GM19025 (cell line): ENCODE data around the gene IRGC.

Source experiments
- ATAC-seq: cut with Tn5 transposase; IDR thresholded peaks from one replicate; pipeline ENCODE4 v1.9.1; 2021; ENCODE audit warnings: mild to moderate bottlenecking, low read depth, moderate library complexity; ENCODE audit not compliant: unreplicated experiment

The IRGC gene

GRCh38 chr19:43720936-43721335 is 5.1 kb downstream of the IRGC start:
- ATAC-seq = no peak

DNA sequence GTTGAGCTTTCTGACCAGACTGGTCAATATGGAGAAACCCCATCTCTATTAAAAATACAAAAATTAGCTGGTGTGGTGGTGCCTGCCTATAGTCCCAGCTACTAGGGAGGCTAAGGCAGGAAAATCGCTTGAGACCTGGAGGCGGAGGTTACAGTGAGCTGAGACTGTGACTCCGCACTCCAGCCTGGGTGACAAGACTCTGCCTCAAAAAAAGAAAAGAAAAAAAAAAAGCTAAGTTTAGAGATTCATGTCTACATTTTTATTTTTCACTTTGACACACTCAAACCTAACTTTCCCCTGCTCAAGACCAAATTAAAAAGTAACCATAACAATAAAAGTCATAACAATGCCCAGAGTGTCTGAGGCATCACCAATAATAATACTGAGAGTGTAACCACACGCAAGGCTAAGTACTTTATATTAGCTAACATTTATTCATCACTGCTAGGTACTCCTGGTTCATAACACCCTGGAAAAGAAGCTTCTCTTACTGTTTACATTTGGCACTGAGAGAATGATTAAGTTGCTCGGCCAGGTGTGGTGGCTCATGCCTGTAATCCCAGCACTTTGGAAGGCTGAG is 5.7 kb downstream of the IRGC start:
- no peak for ATAC-seq

DNA sequence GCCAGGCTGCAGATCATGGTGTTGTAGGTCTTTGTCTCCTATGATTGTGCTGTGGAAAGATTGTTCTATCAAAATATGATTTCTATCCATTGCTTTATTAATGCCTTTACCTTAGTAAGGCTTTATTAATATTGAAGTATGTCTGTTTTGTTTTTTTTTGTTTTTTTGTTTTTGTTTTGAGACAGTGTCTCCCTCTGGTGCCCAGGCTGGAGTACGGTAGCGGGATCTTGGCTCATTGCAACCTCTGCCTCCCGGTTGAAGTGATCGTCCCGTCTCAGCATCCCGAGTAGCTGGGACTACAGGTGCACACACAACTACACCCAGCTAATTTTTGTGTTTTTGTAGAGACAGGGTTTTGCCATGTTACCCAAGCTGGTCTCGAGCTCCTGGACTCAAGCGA is 7.7 kb downstream of the IRGC start:
- ATAC-seq = no peak

- no peak for ATAC-seq
Measured at GRCh38 chr19:43724896-43725295, 9.0 kb downstream of the IRGC start.

DNA sequence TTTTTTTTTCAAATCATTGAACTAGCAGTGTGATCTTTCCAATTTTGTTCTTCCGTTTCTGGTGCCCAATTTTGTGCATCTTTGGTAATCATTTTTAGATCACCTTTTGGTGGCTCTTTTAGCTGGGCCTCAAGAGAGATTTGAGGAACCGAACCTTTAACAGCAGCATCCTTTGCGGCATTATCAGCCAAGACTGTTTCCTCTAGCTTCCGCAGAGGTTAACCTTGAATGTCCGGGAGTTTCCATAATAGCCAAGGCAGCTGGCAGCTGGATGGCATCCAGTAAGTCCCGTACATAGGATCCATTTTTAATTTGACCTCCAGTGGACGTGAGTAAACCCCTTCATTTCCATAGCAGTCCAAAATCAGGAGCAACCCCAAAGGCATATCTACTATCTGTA is 9.6 kb downstream of the IRGC start:
- ATAC-seq = no peak

- ATAC-seq = no peak
Measured at GRCh38 chr19:43726736-43727592, 11.1 kb downstream of the IRGC start.

- ATAC-seq = no peak
Measured at GRCh38 chr19:43727593-43727853, 11.6 kb downstream of the IRGC start.

DNA sequence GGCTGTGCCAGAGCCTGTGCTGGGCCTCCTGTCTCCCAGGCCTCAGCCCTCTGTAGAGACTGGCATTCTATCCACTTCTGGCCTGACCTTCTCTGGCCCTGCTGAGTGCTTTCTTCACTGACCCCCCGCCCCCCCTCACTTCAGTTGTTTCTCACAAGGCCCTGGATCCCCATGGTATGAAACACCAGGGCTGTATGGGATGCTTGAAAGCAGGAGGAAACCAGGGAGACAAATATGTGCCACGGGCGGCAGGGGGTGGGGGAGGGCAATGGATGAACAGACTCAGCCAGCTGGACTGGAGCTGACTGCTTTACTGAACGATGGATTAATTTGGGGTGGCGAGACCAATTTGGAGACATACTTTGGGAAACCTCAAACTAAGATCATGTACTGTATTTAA is 14.0 kb downstream of the IRGC start:
- no peak for ATAC-seq

- no peak for ATAC-seq
Measured at GRCh38 chr19:43731346-43731745, 15.5 kb downstream of the IRGC start.

DNA sequence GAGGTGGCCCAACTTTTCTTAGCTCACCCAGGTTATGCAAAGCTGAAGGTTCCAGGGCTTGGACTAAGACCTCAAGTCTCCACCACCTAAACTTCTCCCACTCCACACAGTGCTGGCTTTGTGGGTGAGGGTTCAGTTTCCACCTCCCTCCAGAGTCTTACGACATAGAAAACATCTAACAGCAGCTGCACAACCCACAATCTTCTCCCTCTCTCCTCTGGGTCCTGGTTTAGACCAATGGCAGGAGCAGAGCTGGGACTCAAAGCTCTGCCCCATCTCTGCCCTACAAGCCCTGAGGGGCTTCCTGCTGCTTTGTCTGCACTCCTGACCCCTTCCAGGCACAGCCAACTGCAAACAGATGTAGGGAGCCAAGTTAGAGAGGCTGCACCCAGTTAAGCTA is 16.0 kb downstream of the IRGC start:
- ATAC-seq = no peak

- no peak for ATAC-seq
Measured at GRCh38 chr19:43735013-43735412, 19.1 kb downstream of the IRGC start.

DNA sequence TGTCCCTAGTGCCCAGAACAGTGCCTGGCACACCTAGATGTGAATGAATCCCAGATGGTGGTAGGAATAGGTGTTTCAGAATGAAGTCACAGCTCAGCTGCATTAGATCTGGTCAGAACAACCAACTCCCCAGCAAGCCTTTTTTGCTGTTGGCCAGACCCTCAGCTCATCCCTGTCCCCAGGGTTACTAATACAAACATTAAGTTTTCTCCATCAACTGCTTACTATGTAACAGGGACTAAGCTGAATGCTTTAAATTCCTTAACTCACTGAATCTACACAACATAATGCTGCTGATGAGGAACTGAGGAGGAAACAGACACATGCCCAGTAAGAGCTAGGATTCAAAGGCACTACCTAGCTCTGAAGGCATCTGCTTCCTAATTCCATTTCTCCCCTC is 20.1 kb downstream of the IRGC start:
- no peak for ATAC-seq

GRCh38 chr19:43738780-43739211 is 22.9 kb downstream of the IRGC start:
- no peak for ATAC-seq

DNA sequence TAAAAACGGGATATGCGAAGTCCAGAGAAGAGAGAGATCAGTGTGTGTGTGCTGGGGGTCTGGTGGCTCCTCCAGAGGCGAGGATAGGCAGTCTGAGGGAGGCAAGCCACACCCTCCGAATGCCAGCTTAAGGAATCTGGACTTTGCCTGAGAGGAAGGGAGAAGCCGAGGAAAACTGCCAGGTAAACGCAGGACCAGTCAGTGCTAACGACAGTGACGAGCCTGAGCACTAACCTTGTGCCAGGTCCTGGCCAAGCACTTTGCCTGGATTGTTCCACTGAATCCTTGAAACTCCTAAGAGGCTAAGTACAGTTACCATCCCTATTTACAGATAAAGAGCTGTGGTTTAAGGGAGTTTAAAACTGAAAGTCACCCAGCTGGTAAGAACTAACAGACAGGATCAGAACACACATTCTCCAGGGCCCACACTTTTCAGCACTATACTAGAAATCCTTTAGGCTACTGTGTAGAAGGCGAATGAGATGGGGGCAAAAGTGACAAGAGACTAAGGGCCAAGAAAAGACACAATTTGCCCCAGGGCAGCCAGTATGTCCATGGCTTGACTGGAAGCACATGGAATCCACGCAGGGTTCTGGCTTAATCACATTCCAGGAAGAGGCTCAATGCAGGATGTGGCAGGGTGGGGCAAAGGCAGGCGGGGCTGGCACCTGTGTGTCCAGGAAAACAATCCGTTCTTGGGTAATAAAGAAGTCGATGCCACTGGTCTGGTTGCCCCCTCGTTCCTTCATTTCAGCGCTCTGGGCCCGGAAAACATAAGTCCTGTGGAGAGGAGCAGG is 23.8 kb downstream of the IRGC start:
- no peak for ATAC-seq

GRCh38 chr19:43741075-43741825 is 25.4 kb downstream of the IRGC start:
- no peak for ATAC-seq

DNA sequence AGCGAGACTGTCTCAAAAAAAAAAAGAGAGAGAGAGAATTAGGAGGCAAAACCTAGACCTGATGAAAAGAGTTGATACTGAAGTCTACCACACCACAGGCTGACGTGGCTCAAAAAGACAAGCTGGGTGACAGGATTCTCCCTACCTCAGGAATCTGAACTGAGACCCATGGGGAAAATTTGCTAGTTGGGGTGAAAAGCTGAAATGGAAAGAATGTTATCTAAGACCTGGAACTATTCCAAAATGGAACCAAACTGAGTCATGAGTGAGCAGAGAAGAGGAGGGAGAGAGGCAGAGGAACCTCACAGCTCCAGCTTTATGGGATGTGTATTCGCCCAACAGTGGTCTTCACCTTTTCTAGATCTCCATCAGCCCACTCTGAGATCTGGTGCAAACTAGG is 27.2 kb downstream of the IRGC start:
- no peak for ATAC-seq

DNA sequence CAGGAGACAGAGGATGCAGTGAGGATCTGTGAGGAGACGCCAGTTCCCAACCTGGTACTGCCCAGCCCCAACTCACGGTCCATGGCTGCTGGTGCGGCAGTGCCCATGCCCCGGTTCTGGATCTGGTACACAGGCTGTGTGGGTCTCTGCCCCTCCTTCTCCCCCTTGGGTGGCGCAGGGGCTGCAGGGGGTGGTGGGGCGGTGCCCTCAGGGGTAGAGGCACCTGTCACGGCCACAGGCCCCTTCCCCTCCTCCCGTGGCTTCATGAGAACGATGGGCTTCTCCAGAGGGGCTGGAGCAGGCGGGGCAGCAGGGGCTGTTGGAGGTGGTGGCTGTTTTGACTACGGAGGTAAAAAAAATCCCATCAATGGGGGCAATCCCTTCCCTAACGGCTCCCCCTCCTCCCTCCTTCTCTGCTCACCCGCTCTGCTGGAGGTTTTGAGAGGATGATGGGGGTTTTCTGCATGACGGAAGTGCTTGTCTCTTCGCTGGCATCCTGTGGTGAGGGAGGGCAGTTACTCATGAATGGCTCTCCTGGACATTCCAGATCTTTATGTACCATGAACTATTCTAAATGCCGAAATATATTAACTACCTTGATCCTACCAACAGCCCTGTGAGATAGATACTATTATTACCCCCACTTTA is 31.8 kb downstream of the IRGC start:
- ATAC-seq = no peak

GRCh38 chr19:43748205-43748594 is 32.3 kb downstream of the IRGC start:
- ATAC-seq = no peak

DNA sequence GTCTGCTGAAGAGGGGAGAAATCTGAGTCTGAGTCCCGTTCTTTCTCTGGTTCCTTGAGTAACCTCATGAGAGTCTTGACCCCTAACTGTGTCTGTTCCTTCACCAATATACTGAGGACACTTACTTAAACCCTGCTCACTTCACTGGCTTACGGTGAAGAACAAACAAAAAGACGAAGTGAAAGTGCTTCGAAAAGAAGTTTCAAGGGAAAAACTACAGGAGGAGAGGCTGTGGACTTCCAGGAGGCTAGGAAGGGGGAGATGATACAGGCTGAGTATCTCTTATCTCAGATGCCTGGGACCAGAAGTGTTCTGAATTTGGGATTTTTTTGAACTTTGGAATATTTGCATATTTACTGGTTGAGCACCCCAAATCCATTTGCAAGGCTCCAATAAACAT is 32.8 kb downstream of the IRGC start:
- no peak for ATAC-seq

GRCh38 chr19:43749152-43749551 is 33.3 kb downstream of the IRGC start:
- no peak for ATAC-seq

- no peak for ATAC-seq
Measured at GRCh38 chr19:43749898-43750297, 34.0 kb downstream of the IRGC start.
